HepG2 (cell line): Measurements from ENCODE around the gene PHACTR1. TPM values are rescaled to one million over a fixed set of nuclear protein-coding genes. Genes with fewer than 3 reads are reported as not detected.

Source experiments
- ATAC-seq: fragments of 200-7000 bp; cut with Tn5 transposase; 3 replicates; pipeline ENCODE4 v1.9.1; 2020; ENCODE audit warnings: mild to moderate bottlenecking, moderate library complexity
- BruUV-seq: library from RNA; stranded (reverse); fragments of 400-500 nt; replicated peaks from 2 replicates; lab custom pipeline; 2021; lab: Mats Ljungman, UMichigan
- CTCF ChIA-PET: fragments of 300-600 bp; formaldehyde crosslinking; extraction: SDS; loops from one replicate; lab custom pipeline; 2021; ENCODE audit warnings: low total read pairs, inconsistent platforms, low intra/inter-chr PET ratio; lab: Yijun Ruan, JAX
- POLR2A ChIA-PET: fragments of 350-600 bp; sonication (Branson Sonifier 250); formaldehyde crosslinking; loops from one replicate; lab custom pipeline; 2020; ENCODE audit warnings: antibody characterized with exemption, inconsistent platforms; lab: Yijun Ruan, JAX
- DNase-seq: peaks from one replicate; pipeline ENCODE4 v3.0.0-alpha.2; 2015; ENCODE audit warnings: low spot score
- FAIRE-seq: peaks from 3 replicates; lab custom pipeline; 2011; peaks lifted over from hg19 to GRCh38; lab: Jason Lieb, UNC
- H2AFZ ChIP-seq: one replicate; pipeline ENCODE4 v1.6.1; 2011; ENCODE audit warnings: low read length, inconsistent platforms
- H3K27ac ChIP-seq: fragments of 300-600 bp; 3 replicates; pipeline ENCODE4 v1.8.0; 2011; ENCODE audit warnings: mixed run types, mild to moderate bottlenecking, mixed read lengths, low read length, inconsistent platforms; ENCODE audit not compliant: insufficient read depth; ENCODE audit errors: extremely low read length
- H3K27me3 ChIP-seq, 2 experiments: fragments of 200-600 bp in 1 of 2; 2 replicates in 1 of 2; 3 replicates in 1 of 2; pipeline versions ENCODE4 v1.6.0 to v1.8.0; 2011; ENCODE audit warnings: low read length in 2 of 2, mild to moderate bottlenecking in 2 of 2, moderate library complexity in 2 of 2, inconsistent platforms in 1 of 2; ENCODE audit not compliant: insufficient read depth in 2 of 2, control insufficient read depth in 1 of 2
- H3K36me3 ChIP-seq, 2 experiments: fragments of 200-600 bp in 1 of 2; replicated peaks in 1 of 2; 2 replicates in 1 of 2; 3 replicates in 1 of 2; pipeline versions ENCODE4 v1.5.1 to v1.8.0; 2011; ENCODE audit warnings: low read length in 2 of 2, inconsistent platforms in 1 of 2; ENCODE audit not compliant: insufficient read depth in 2 of 2, control insufficient read depth in 1 of 2
- H3K4me1 ChIP-seq: 2 replicates; pipeline ENCODE4 v1.5.1; 2012; ENCODE audit warnings: low read length, inconsistent platforms; ENCODE audit not compliant: insufficient read depth
- H3K4me2 ChIP-seq: 2 replicates; pipeline ENCODE4 v1.6.0; 2011; ENCODE audit warnings: low read depth, low read length, inconsistent platforms
- H3K4me3 ChIP-seq, 3 experiments: fragments of 200-600 bp in 1 of 3; sonication (generic), shearing (Covaris generic) in 1 of 3; replicated peaks in 1 of 3; 2 replicates each; pipeline ENCODE4 v1.5.1; 2011 to 2016; ENCODE audit warnings: low read length in 3 of 3, inconsistent platforms in 2 of 3, low read depth in 2 of 3, mild to moderate bottlenecking in 2 of 3, control low read depth in 1 of 3, mixed read lengths in 1 of 3; ENCODE audit not compliant: insufficient read depth in 1 of 3
- H3K79me2 ChIP-seq: one replicate; pipeline ENCODE4 v1.6.1; 2011; ENCODE audit warnings: low read length, inconsistent platforms; ENCODE audit not compliant: insufficient read depth
- H3K9ac ChIP-seq: 2 replicates; pipeline ENCODE4 v1.6.0; 2011; ENCODE audit warnings: mild to moderate bottlenecking, low read depth, low read length, inconsistent platforms; ENCODE audit not compliant: insufficient read depth
- H3K9me3 ChIP-seq: 2 replicates; pipeline ENCODE4 v1.5.1; 2012; ENCODE audit warnings: mild to moderate bottlenecking, low read length
- H4K20me1 ChIP-seq: 2 replicates; pipeline ENCODE4 v1.6.0; 2011; ENCODE audit warnings: inconsistent platforms, mild to moderate bottlenecking, low read length, moderate library complexity; ENCODE audit not compliant: insufficient read depth
- CBX2 ChIP-seq, 2 experiments: fragments of 200-600 bp in 1 of 2; sonication (generic); formaldehyde crosslinking in 1 of 2; IDR thresholded peaks; 2 replicates each; pipeline versions ENCODE4 v1.7.0 to v1.8.1; 2018 to 2022; ENCODE audit warnings: low read depth in 2 of 2, low read length in 1 of 2, mild to moderate bottlenecking in 1 of 2, missing genetic modification reagents in 1 of 2
- CC2D1A ChIP-seq: sonication (generic); formaldehyde crosslinking; IDR thresholded peaks from 2 replicates; pipeline ENCODE4 v1.8.1; 2023; ENCODE audit warnings: mild to moderate bottlenecking, missing genetic modification reagents
- ELF1 ChIP-seq: sonication (generic); formaldehyde crosslinking; IDR thresholded peaks from 2 replicates; pipeline ENCODE4 v1.4.0; 2020; ENCODE audit warnings: missing genetic modification reagents
- ESRRA ChIP-seq: sonication (generic); formaldehyde crosslinking; IDR thresholded peaks from 2 replicates; pipeline ENCODE4 v1.5.1; 2020; ENCODE audit warnings: mild to moderate bottlenecking, low read depth, missing genetic modification reagents
- GLI4 ChIP-seq: sonication (generic); formaldehyde crosslinking; IDR thresholded peaks from 2 replicates; pipeline ENCODE4 v1.5.1; 2020; ENCODE audit warnings: missing genetic modification reagents, mild to moderate bottlenecking, moderate library complexity, borderline replicate concordance
- MATR3 ChIP-seq: sonication (generic); formaldehyde crosslinking; IDR thresholded peaks from 2 replicates; pipeline ENCODE4 v1.4.0; 2020; ENCODE audit warnings: missing genetic modification reagents
- MIXL1 ChIP-seq: IDR thresholded peaks from 2 replicates; pipeline ENCODE4 v1.6.1; 2016
- NFKB2 ChIP-seq: sonication (generic); formaldehyde crosslinking; IDR thresholded peaks from 2 replicates; pipeline ENCODE4 v1.4.0; 2020; ENCODE audit warnings: missing genetic modification reagents, borderline replicate concordance
- ZNF143 ChIP-seq: sonication (generic); formaldehyde crosslinking; IDR thresholded peaks from 2 replicates; pipeline ENCODE4 v1.4.0; 2020; ENCODE audit warnings: missing genetic modification reagents
- ZNF572 ChIP-seq: sonication (generic); formaldehyde crosslinking; IDR thresholded peaks from 2 replicates; pipeline ENCODE4 v1.5.1; 2020; ENCODE audit warnings: mild to moderate bottlenecking, missing genetic modification reagents
- ZNF788 ChIP-seq: sonication (generic); formaldehyde crosslinking; IDR thresholded peaks from 2 replicates; pipeline ENCODE4 v1.5.0; 2020; ENCODE audit warnings: mild to moderate bottlenecking, missing genetic modification reagents, borderline replicate concordance
- ZZZ3 ChIP-seq: sonication (generic); formaldehyde crosslinking; IDR thresholded peaks from 2 replicates; pipeline ENCODE4 v1.4.0; 2020; ENCODE audit warnings: missing genetic modification reagents, mild to moderate bottlenecking, borderline replicate concordance
- WGBS: methylation state at CpG from one replicate; pipeline ENCODE4 v1.1.6; 2017; ENCODE audit warnings: low lambda C conversion rate; 5-methylcytosine and 5-hydroxymethylcytosine counted together
- in situ Hi-C: cut with HindIII; loops from 2 replicates; pipeline ENCODE4 v1.10.0; 2017; ENCODE audit warnings: low pct_unique_long_range_greater_than_20kb; ENCODE audit not compliant: extremely low pct_ligation_motif_present
- intact Hi-C: fragments of 100-400 bp; cut with micrococcal nuclease; formaldehyde crosslinking; loops from one replicate; pipeline ENCODE4 v1.10.0; 2022; ENCODE audit not compliant: unreplicated experiment
- polyA plus RNA-seq, 8 experiments: library from polyadenylated mRNA; depleted of rRNA in 3 of 8; stranded (reverse) in 7 of 8; unstranded in 1 of 8; fragments of >200 nt; fragmentation: Illumina TruSeq in 4 of 8; extraction: Trizol in 4 of 8; gene quantifications; 2 replicates each; pipeline versions ENCODE4 v1.2.1 to v1.2.3, GENCODE V29; 2011 to 2016; ENCODE audit warnings: low read depth in 4 of 8, missing spikeins in 1 of 8, mixed read lengths in 1 of 8; ENCODE audit not compliant: insufficient read depth in 1 of 8
- total RNA-seq, 5 experiments: library from RNA; depleted of rRNA; stranded (reverse); fragments of >200 nt; fragmentation: Illumina TruSeq; extraction: Trizol; gene quantifications; 2 replicates each; pipeline ENCODE4 v1.2.3, GENCODE V29; 2016; ENCODE audit warnings: low read depth in 1 of 5
- TF ChIP-seq, protein P1 (sequence below): sonication (generic); formaldehyde crosslinking; conservative IDR thresholded peaks from 2 replicates; pipeline ENCODE4 v1.4.0; 2020; ENCODE audit warnings: missing genetic modification reagents
- TF ChIP-seq, protein P2 (sequence below): sonication (generic); formaldehyde crosslinking; conservative IDR thresholded peaks from 2 replicates; pipeline ENCODE4 v1.8.0; 2022; ENCODE audit warnings: missing genetic modification reagents
- TF ChIP-seq, protein P3 (sequence below): sonication (generic); formaldehyde crosslinking; IDR thresholded peaks from 2 replicates; pipeline ENCODE4 v1.9.0; 2022; ENCODE audit warnings: low read depth, missing genetic modification reagents
- TF ChIP-seq, protein P4 (sequence below): sonication (generic); formaldehyde crosslinking; IDR thresholded peaks from 2 replicates; pipeline ENCODE4 v1.4.0; 2020; ENCODE audit warnings: missing genetic modification reagents
- TF ChIP-seq, protein P5 (sequence below): IDR thresholded peaks from 2 replicates; pipeline ENCODE4 v1.6.1; 2016

The PHACTR1 gene
- total and polyA plus RNA-seq, 2 of the 13 experiments (the other 11 are each of a cell fraction or from before 2014, with no cell fraction given), result 0.09 TPM; not detected in 1

DNA sequence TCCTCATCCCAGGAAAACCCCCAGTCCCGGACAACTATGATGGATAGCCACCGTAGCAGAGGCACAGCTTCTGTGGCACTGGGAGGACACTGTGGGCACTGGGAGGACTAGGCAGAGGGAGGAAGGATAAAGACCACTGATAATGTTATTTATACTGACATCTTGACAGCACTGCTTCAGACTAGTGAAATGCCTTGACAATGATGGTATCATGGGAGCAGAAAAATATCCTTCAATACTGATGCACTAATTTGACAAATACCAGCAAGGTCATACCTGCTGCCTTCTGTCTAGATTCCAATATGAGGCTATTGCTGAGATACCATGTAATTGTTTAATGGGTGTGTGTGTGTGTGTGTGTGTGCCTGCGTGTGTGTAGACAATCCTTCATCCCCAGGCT is 148.6 kb downstream of the PHACTR1 start:
- no peaks in the 10 kb centered on the region for H3K79me2 ChIP-seq
- BruUV-seq, result no TSS peak
- ChIA-PET POLR2A (no interaction called here), CTCF (no interaction called here)
- WGBS, result 3% methylated on average over 3 of the region's 3 CpGs
- peaks cover 0 to 8% of the 10 kb centered on the region in 2 experiments; a peak in 1 of 5 replicates for H3K27me3 ChIP-seq
- intact Hi-C loops (no loop called here), in situ Hi-C loops (no loop called here)
- no peak for ATAC-seq
- no peaks in the 10 kb centered on the region for H3K4me1 ChIP-seq
- no peak overlapping the region for H3K27ac ChIP-seq
- no peak overlapping the region for H3K4me2 ChIP-seq
- DNase-seq, result no peak
- H4K20me1 ChIP-seq, result no peaks in the 10 kb centered on the region
- H3K4me3 ChIP-seq, result no peak overlapping the region
- no peak for FAIRE-seq
- no peak overlapping the region for H2AFZ ChIP-seq
- no peak overlapping the region for H3K9ac ChIP-seq
- H3K9me3 ChIP-seq, result no peaks in the 10 kb centered on the region
- H3K36me3 ChIP-seq, result no peaks in the 10 kb centered on the region
- TF ChIP-seq ELF1 (CRISPR knock-in tag) (no peak), ZNF788 (CRISPR knock-in tag) (no peak), ZZZ3 (CRISPR knock-in tag) (no peak), NFKB2 (no peak), ZNF572 (CRISPR knock-in tag) (no peak), GLI4 (no peak), MIXL1 (CRISPR knock-in tag) (no peak), ZNF143 (CRISPR knock-in tag) (no peak), CC2D1A (no peak), MATR3 (CRISPR knock-in tag) (no peak), ESRRA (CRISPR knock-in tag) (no peak), CBX2 (IDR thresholded peaks at IDR 0.05; ENCODE audit: low read depth, low read length) (no peak), CBX2 (CRISPR knock-in tag; IDR thresholded peaks at IDR 0.05; ENCODE audit: low read depth) (no peak)
- TF ChIP-seq, protein P1, sequence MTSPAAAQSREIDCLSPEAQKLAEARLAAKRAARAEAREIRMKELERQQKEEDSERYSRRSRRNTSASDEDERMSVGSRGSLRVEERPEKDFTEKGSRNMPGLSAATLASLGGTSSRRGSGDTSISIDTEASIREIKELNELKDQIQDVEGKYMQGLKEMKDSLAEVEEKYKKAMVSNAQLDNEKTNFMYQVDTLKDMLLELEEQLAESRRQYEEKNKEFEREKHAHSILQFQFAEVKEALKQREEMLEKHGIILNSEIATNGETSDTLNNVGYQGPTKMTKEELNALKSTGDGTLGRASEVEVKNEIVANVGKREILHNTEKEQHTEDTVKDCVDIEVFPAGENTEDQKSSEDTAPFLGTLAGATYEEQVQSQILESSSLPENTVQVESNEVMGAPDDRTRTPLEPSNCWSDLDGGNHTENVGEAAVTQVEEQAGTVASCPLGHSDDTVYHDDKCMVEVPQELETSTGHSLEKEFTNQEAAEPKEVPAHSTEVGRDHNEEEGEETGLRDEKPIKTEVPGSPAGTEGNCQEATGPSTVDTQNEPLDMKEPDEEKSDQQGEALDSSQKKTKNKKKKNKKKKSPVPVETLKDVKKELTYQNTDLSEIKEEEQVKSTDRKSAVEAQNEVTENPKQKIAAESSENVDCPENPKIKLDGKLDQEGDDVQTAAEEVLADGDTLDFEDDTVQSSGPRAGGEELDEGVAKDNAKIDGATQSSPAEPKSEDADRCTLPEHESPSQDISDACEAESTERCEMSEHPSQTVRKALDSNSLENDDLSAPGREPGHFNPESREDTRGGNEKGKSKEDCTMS (CRISPR knock-in tag), result no peak
- TF ChIP-seq, protein P2, sequence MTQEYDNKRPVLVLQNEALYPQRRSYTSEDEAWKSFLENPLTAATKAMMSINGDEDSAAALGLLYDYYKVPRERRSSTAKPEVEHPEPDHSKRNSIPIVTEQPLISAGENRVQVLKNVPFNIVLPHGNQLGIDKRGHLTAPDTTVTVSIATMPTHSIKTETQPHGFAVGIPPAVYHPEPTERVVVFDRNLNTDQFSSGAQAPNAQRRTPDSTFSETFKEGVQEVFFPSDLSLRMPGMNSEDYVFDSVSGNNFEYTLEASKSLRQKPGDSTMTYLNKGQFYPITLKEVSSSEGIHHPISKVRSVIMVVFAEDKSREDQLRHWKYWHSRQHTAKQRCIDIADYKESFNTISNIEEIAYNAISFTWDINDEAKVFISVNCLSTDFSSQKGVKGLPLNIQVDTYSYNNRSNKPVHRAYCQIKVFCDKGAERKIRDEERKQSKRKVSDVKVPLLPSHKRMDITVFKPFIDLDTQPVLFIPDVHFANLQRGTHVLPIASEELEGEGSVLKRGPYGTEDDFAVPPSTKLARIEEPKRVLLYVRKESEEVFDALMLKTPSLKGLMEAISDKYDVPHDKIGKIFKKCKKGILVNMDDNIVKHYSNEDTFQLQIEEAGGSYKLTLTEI (CRISPR knock-in tag), result no peak
- TF ChIP-seq, protein P3, sequence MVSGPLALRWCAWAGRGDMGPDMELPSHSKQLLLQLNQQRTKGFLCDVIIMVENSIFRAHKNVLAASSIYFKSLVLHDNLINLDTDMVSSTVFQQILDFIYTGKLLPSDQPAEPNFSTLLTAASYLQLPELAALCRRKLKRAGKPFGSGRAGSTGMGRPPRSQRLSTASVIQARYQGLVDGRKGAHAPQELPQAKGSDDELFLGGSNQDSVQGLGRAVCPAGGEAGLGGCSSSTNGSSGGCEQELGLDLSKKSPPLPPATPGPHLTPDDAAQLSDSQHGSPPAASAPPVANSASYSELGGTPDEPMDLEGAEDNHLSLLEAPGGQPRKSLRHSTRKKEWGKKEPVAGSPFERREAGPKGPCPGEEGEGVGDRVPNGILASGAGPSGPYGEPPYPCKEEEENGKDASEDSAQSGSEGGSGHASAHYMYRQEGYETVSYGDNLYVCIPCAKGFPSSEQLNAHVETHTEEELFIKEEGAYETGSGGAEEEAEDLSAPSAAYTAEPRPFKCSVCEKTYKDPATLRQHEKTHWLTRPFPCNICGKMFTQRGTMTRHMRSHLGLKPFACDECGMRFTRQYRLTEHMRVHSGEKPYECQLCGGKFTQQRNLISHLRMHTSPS (CRISPR knock-in tag), result no peak
- TF ChIP-seq, protein P4, sequence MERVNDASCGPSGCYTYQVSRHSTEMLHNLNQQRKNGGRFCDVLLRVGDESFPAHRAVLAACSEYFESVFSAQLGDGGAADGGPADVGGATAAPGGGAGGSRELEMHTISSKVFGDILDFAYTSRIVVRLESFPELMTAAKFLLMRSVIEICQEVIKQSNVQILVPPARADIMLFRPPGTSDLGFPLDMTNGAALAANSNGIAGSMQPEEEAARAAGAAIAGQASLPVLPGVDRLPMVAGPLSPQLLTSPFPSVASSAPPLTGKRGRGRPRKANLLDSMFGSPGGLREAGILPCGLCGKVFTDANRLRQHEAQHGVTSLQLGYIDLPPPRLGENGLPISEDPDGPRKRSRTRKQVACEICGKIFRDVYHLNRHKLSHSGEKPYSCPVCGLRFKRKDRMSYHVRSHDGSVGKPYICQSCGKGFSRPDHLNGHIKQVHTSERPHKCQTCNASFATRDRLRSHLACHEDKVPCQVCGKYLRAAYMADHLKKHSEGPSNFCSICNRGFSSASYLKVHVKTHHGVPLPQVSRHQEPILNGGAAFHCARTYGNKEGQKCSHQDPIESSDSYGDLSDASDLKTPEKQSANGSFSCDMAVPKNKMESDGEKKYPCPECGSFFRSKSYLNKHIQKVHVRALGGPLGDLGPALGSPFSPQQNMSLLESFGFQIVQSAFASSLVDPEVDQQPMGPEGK (CRISPR knock-in tag), result no peak
- TF ChIP-seq, protein P5, sequence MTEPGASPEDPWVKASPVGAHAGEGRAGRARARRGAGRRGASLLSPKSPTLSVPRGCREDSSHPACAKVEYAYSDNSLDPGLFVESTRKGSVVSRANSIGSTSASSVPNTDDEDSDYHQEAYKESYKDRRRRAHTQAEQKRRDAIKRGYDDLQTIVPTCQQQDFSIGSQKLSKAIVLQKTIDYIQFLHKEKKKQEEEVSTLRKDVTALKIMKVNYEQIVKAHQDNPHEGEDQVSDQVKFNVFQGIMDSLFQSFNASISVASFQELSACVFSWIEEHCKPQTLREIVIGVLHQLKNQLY (CRISPR knock-in tag), result no peak
